Measurements from ENCODE around the gene RETN.

DNA sequence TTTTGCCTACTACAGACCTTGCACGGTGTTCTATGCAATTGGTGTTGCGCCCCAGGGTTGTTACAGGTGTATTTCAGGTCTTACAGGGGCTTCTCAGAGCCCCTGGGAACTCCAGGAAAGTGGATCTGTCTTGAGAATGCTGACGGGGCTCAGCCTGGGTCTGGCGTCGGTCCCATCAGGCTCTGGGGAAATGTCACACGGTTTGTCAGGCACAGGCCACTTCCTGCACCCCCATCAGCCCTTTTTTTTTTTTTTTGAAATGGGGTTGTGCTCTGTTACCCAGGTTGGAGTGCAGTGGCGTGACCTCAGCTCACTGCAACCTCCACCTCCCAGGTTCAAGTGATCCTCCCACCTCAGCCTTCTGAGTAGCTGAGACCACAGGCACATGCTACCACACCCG is 49.8 kb downstream of the RETN start:
- no peak for TF ChIP-seq TAF1 (IDR thresholded peaks at IDR 0.05; ENCODE audit: low read depth, low read length)
- TF ChIP-seq YY1 (IDR thresholded peaks at IDR 0.05; ENCODE audit: low read depth, low read length), result no peak
- no peak for TF ChIP-seq KDM5A (IDR thresholded peaks at IDR 0.05; ENCODE audit: low read length)
- TF ChIP-seq TEAD4 (IDR thresholded peaks at IDR 0.05; ENCODE audit: low read depth, low read length), result no peak
- no peak for TF ChIP-seq RBBP5 (IDR thresholded peaks at IDR 0.05; ENCODE audit: borderline replicate concordance, low read depth, low read length)
- TF ChIP-seq, protein P1, sequence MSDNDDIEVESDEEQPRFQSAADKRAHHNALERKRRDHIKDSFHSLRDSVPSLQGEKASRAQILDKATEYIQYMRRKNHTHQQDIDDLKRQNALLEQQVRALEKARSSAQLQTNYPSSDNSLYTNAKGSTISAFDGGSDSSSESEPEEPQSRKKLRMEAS (IDR thresholded peaks at IDR 0.05), result no peak
- TF ChIP-seq, protein P2, sequence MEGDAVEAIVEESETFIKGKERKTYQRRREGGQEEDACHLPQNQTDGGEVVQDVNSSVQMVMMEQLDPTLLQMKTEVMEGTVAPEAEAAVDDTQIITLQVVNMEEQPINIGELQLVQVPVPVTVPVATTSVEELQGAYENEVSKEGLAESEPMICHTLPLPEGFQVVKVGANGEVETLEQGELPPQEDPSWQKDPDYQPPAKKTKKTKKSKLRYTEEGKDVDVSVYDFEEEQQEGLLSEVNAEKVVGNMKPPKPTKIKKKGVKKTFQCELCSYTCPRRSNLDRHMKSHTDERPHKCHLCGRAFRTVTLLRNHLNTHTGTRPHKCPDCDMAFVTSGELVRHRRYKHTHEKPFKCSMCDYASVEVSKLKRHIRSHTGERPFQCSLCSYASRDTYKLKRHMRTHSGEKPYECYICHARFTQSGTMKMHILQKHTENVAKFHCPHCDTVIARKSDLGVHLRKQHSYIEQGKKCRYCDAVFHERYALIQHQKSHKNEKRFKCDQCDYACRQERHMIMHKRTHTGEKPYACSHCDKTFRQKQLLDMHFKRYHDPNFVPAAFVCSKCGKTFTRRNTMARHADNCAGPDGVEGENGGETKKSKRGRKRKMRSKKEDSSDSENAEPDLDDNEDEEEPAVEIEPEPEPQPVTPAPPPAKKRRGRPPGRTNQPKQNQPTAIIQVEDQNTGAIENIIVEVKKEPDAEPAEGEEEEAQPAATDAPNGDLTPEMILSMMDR (IDR thresholded peaks at IDR 0.05; ENCODE audit: control extremely low read depth in 1 of 3, insufficient read depth in 1 of 3, low read depth in 1 of 3, low read length in 3 of 3), result no peak
- TF ChIP-seq RAD21 (IDR thresholded peaks at IDR 0.05 in 1 of 2, conservative IDR thresholded peaks at IDR 0.05 in 1 of 2; ENCODE audit: low read depth in 2 of 2, low read length in 2 of 2), result no peak
- no peak for TF ChIP-seq RFX5 (IDR thresholded peaks at IDR 0.05; ENCODE audit: borderline replicate concordance, low read depth, low read length)
- no peak for TF ChIP-seq EP300 (IDR thresholded peaks at IDR 0.05; ENCODE audit: borderline replicate concordance in 1 of 2, low read depth in 2 of 2, low read length in 2 of 2)
- TF ChIP-seq BACH1 (IDR thresholded peaks at IDR 0.05; ENCODE audit: low read length), result no peak
- no peak for TF ChIP-seq TCF12 (IDR thresholded peaks at IDR 0.05; ENCODE audit: low read depth, low read length)

Measured in H1 (cell line).